ENCODE results near the gene ELMO1.

ELMO1 gene

DNA sequence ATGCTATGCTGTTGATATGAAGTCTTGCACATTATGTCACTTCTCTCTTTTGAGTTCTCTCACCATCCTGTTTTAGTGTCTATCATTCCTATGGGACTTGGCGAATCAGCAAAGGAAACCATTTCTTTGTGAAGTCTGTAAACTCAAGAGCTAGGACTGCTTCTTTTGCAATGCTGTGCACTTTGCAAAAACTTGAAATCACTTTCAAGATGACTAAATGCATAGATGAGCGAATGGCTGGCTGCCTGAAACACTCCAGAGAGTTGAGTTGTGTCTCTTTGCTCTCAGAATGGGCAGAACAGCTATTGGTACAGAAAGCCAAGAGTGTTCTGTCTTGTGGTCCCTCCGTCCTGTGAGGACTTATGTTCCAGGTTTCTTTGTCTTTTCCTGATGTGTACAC lies 18.3 kb upstream of the ELMO1 start:
- no peak for DNase-seq

- DNase-seq = no peak
Measured at GRCh38 chr7:37462138-37462537, 13.5 kb upstream of the ELMO1 start.

- DNase-seq = no peak
Measured at GRCh38 chr7:37455081-37455480, 6.4 kb upstream of the ELMO1 start.

GRCh38 chr7:37452346-37452745 lies 3.7 kb upstream of the ELMO1 start:
- DNase-seq = no peak

DNA sequence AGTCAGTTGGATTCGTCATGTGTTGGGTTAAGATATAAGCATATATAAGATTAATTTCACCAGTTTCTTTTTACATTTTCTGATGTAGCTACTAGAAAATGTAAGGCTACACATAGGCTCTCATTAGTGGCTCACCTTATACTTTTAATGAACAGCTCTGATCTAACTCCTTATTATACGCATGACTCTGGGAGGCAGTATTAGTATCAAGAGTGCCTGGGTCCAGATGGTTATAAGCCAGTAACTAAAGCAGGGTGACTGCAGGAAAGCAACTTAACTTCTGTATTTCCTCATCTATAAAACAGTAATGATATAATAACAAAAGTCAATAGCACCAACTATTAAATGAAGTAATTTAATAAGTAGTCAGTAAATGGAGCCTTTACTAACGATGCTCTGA lies 1.4 kb upstream of the ELMO1 start:
- no peak for DNase-seq

GRCh38 chr7:37449621-37450020 lies 957 bp upstream of the ELMO1 start:
- no peak for DNase-seq

DNA sequence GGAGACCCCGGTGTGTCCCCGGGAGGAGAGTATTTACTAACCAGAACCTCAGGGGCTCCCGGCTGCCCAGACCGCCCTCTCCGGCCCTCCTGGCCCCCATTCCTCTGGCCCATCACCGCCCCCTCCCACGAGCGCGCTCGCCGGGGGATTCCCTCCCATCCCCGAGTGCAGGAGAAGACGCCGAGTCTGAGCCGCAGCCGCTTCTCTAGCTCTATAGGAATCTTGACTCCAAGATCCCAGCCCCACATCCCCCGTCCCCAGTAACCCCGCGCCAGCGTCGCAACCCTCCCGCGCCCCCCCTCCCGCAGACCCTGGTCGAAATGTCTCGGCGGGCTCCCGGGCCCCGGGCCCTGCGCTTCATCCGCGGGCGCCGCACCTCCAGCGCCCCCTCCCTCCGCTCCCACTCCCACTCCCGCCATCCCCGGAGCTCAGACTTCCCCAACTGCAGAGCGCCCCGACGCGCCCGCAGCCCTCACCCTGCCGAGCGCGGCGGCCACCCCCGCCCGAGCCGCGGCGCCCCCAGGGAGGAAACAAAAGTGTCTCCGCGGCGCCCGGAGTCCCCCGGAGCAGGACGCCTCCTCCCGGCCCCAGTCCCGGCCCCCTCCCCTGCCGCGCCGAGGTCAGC lies 541 bp downstream of the ELMO1 start:
- DNase-seq = no peak

DNA sequence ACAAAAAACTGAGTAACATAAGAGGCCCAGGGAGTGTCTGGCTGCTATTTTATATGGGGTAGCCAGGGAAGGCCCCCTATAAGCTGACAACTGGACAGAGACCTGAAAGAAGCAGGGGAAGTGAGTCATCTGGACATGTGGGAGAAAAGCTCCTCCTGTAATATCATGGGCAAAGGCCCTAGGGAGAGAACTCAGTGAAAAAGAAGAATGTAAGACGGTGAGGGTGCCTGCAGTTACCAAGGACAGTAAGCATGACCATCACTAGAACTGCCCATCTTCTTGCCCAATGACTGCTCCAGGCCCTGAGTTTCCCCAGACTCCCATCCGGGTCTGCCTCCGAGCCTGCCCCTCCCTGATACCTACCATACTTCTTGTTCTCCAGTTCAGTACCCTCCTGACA lies 2.3 kb downstream of the ELMO1 start:
- no peak for DNase-seq

DNA sequence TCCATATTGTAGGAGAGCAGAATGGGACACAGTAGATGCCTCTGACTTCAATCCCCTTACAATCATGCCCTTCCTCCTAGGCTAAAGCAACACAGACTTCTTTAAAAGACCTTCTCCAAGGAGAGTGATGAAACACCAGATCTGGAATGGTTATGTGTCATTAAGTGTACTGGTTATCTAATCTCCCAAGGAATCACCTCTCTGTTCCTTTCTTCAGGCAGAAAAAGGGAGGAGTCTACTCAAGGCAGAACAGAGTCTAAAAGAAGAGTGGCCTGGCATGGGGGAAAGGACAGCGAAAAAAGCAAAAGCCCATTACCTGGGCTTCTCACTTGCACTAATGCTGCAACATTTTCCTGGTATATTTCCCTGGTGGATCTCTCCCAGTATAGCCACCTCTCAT lies 2.9 kb downstream of the ELMO1 start:
- DNase-seq = no peak

DNA sequence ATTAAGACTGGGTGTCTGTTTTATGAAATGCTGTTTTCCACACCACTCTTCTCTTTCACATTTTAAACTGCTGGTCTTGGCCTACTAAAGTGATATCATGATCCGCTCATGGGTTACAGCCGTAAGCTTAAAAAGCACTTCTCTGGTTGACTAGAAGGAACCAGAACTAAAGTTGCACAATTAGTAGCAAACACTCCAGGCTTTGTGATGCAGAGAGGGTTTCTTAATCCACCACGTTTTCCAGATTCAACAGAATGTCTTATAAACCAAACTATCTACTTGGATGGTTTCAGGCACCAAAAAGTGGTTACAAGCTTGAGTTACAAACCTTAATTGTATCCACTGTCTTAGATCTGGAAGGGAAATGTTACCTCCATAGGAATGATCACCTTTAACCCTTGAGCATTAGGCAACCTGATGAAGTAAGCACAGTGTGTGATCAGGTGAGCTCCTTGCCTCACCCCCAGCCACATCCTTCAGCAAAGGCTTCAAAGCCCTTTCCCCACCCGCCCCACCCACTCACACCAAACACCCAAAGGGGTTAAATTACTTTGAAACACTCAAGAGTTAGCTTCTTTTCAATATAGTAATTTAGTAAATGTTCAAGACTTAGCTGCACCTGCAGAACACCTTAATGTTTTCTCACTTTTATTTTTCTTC lies 3.5 kb downstream of the ELMO1 start:
- no peak for DNase-seq

- no peak for DNase-seq
Measured at GRCh38 chr7:37443627-37444026, 5.0 kb downstream of the ELMO1 start.

DNA sequence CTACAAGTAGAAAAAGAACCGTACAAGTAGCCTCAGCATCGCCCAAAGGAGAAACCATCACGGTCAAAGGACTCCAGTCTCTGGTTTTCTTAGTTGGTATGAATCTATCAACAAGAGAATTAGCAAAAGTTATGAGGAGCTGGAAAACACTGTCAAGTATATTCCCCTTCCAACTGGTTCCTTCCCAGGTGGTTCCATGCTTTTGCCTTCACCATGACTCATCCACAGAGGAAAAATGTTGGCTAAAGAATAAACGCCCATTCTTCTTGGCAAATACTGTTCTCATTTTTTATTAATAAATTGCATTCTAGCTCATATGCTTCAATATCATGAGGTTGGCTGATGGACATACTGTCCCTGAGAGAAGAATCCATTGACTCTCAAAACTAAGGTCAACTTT lies 6.4 kb downstream of the ELMO1 start:
- DNase-seq = no peak

GRCh38 chr7:37441816-37442215 lies 6.8 kb downstream of the ELMO1 start:
- no peak for DNase-seq

GRCh38 chr7:37441386-37441760 lies 7.3 kb downstream of the ELMO1 start:
- DNase-seq = no peak

- DNase-seq = no peak
Measured at GRCh38 chr7:37440738-37441385, 7.8 kb downstream of the ELMO1 start.

GRCh38 chr7:37439653-37440026 lies 9.0 kb downstream of the ELMO1 start:
- DNase-seq = no peak

DNA sequence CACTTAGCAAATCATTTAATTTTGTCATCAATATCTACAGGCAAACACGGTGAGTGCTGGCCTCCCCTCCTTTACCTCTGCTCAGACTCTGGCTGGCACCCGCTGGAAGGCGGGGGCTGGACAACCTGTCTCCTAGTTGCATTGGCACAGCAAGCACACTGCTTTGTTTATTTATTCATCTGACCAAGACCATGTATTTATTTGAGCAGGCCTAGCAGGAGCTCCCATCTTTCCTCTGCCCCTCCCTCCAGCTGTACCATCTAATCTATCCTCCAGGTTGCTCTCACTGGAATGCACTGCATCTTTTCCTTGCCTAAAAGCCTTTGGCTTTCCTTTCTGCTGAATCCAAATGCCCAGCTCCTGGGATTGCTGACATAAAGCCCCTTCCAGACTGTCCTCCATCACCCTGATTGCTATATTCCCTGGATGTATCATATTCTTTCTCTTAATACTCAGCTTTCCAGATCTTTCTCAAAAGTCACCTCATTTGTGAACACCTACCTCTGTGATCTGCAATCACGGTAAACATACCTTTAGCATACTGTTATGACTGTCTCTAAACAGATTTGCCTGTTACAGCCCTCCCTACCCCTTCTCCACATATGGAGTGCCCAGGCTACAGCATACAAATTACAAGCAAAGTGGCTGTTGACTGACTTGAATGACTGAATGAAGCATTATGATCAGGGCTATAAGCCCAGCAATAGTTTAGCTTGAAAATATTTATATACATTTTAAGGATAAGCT lies 9.6 kb downstream of the ELMO1 start:
- no peak for DNase-seq

GRCh38 chr7:37435156-37435855 lies 13.4 kb downstream of the ELMO1 start:
- DNase-seq = no peak

DNA sequence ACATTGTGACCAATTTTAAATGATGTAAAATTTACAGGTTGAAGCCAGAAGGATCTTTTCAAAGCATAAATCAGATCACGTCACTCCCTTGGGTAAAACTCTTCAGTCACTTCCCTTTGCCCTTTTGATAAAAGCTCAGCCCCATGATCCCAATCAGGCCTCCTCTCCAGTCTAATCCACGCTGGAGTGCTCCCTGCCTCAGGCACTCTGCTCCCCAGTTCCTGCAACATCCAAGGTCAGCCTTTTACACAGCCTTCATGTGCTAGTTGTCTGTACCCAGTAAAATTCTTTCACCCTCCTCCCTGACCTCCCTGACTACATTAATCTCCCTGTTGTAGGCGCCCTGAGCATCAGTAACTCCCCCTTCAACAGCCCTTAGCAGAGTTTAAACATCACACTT lies 14.1 kb downstream of the ELMO1 start:
- DNase-seq = no peak

DNA sequence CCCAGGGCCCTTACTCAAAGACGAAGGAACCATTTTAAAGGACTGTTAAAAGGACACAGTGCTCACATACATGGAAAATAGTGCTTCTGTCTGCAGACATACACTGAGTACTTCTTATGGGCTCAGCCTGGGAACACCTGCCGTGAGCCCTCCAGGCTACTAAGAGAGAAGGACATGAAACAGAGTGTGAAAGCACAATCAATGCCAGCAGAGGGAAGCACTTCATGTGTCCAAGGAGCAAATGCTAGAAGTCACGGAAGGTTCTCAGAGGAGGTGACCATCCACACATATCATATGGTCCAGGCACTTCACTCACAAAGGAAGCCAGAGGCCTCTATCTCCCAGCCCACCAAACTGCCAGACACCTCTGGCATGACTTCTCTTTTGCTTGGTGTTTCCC lies 15.5 kb downstream of the ELMO1 start:
- DNase-seq = no peak

GRCh38 chr7:37432281-37432920 lies 16.3 kb downstream of the ELMO1 start:
- DNase-seq = no peak

- no peak for DNase-seq
Measured at GRCh38 chr7:37431413-37431812, 17.3 kb downstream of the ELMO1 start.

DNA sequence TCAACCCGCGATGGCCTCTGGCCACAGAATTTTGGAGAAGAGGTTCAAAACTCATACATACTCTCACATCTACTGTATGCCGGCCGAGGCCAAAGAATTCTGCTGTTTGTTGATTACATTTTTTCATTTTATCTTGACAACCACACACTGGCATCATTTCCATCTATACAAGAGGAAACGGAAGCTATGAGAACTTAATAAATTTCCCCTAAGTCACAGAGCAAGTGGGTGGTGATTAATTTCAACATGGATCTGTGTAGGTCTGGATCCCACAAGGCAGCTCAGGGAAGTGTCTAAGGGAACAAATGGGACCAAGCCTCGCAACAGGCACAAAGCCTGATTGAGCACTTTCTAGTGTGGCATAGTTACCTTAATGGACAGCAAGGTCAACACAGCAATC lies 18.0 kb downstream of the ELMO1 start:
- no peak for DNase-seq
